NOMO-1 treated with dmso at 0.1 percent for 144 hours (cell line): ENCODE results near the gene CASP9.
A peak's percentile ranks its signal among the peaks of the same experiment; 100 is the strongest.
"Not testable (repeated sequence)": the region's sequence is repeated elsewhere in the genome, so short reads cannot be mapped to it uniquely, and the experiment has no call there.

ENCODE experiments used
- DNase-seq: peaks from one replicate; lab custom pipeline; 2025; ENCODE audit not compliant: unreplicated experiment; lab: John Stamatoyannopoulos, UW

CASP9 gene

DNA sequence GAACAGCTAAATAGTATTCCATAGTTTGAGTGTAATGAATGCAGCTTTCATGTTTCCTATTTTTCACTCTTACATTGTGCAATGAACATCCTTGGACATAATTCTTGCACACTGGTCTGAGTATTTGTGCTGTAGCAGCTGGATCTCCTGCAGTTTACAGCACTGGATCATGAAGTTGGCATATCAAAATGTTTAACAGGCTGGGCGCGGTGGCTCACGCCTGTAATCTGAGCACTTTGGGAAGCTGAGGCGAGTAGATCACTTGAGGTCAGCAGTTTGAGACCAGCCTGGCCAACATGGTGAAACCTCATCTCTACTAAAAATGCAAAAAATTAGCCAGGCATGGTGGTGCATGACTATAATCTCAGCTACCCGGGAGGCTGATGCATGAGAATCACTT lies 52.9 kb downstream of the CASP9 start:
- DNase-seq = not testable (repeated sequence)

DNA sequence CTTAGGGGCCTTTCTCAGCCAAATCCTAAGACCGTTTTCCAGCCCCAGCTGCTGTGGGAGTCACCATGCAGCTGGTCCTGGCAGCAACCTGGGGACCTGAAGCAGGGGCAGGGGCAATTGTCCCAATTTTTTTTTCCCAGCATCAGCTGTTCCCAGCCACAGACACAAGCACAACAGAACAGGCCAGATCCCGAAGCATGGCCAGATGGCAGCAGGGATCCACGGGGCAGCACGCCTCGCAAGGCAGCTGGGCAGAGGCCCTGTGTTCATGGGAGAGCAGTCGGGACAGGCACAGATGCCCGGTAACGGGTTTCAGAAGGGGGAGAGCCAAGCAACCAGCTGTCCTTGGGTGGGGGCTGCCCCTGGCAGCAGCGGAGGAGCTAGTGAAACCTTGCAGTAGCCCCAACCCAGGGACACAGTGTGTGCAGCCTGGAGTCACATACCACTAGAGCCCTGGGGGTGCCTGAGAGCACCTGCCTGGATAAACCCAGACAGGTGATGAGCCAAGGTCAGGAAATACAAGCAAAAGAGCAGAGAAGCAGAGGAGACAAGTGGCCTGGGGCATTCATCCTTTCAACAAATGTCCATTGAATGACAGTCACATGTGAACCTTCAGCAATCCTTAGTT lies 54.1 kb downstream of the CASP9 start:
- not testable (repeated sequence) for DNase-seq

DNA sequence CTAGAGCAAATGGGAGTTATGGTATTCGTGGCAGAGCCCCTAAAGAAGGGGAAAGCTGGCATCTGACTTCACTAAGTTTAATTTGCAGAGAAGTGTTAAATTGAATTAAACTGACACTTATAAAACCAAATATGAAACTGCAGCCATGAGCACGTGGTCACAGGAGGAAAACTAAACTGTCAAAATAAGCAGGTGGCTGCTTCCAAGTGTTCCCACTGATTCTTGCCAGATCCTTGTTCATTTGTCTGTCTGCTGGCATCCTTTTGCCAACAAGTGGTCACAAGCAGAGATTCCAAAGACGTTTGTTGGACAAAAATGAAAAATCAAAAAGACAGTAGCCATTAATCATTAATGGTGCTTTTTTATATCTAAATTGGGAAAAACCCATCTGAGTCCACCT lies 54.7 kb downstream of the CASP9 start:
- no peak for DNase-seq

DNA sequence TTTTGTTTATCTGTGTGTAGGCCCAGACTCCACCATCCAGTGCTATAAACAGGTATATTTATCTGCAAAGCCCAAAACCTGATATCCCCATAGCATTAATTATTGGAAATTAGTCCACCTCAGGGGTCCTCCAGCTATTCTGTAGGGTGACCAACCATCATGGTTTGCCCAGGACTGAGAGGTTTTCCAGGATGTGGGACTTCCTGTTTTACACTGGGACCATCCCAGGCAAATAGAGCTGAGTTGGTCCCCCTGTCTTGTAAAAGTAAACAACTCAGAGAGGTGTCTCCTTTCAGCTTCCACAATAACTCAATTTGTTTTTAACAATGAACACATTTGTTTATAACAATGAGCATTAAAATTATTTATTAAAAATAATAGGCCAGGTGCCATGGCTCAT lies 55.9 kb downstream of the CASP9 start:
- no peak for DNase-seq

DNA sequence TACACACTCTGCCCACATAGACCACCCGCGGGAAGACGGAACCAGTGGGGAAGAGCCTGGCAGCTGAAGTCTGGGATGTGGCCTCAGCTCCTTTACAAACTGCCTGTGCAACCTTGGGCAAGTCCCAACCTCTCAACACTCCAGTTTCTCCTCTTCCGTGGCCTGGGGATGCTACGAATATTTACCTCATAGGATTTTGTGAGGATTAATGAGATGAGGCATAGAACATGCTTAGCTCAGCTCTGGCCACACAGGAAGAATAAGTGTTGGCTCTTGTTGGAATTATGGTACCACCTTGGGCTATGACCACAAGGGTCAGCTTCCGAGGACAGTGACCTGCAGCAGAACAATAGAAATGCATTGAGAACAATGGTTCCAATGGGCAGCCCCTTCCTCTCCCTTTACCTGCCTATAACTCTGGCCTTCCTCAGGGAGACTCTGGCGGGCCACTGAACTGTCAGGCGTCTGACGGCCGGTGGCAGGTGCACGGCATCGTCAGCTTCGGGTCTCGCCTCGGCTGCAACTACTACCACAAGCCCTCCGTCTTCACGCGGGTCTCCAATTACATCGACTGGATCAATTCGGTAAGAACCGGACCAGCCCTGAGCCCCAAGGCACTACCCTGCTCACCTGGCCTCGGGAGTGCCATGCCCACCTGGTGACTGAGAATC lies 56.9 kb downstream of the CASP9 start:
- not testable (repeated sequence) for DNase-seq

DNA sequence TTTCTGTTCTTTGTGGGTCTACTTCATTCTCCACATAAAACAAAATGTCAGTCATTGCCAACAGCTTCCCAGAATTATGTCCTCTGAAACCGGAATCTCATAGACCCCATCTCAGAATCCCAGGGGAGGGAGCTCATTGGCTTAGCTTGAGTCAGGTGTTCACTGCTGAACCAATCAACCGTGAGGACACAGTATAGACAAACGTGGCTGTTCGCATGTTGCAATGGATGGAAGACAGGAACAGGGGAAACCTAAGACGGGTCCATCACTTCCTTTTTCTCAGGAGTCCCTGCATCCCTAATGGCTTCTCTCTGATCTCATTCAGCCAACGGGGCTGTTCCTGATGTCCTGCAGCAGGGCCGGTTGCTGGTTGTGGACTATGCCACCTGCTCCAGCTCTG lies 58.3 kb downstream of the CASP9 start:
- no peak for DNase-seq

DNA sequence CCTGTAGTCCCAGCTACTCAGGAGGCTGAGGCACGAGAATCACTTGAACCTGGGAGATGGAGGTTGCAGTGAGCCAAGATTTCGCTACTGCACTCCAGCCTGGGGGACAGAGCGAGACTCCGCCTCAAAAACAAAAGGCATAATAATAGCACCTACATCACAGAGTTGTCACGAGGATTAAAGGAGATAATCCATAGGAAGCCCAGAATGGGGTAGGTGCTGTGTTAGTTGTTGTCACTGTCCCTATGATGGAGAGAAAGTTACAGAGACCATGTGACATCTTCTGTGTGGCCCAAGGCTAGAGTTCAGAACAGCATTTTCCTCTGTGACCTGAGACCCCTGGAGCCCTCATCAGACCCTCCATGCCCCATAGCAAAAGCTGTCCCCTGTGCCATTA lies 60.1 kb downstream of the CASP9 start:
- DNase-seq = not testable (repeated sequence)

DNA sequence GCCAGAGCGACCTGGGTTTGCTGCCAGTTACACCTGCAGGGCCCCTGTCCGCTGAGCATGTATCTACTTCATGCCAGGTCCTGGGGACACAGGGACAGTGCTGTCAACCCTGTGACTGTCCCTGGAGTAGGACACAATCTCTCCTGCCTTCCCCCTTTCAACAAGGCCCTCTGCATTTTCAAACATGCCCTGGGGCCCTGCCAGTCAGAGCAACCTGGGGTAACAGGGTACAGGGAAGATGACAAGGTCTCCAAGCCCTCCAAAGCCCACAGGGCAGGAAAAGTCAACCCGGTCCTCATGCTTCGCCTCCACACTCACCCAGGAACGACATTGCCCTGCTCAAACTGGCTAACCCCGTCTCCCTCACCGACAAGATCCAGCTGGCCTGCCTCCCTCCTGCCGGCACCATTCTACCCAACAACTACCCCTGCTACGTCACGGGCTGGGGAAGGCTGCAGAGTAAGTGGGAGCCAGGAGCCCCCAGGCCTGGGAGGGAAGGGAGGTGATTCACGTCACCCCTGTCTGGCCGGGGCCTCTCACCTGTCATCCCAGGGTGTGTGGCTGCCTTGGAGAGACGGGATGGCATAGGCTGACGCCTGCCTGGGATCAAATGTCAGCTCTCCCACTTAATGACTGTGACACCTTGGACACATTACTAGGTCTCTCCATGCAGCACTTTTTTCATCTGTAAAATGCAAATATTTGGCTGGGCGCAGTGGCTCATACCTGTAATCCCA lies 60.8 kb downstream of the CASP9 start:
- not testable (repeated sequence) for DNase-seq

DNA sequence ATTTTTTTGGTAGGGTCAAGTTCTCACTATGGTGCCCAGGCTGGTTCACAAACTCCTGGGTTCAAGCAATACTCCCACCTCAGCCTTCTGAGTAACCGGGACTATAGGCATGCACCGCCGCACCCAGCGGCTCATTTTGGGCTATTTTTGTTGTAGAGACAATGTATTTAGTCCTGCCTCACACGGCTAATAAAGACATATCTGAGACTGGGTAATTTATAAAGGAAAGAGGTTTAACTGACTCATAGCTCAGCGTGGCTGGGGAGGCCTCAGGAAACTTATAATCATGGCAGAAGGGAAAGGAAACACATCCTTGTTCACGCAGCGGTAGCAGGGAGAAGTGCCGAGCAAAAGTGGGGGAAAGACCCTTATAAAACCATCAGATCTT lies 63.3 kb downstream of the CASP9 start:
- DNase-seq = no peak

DNA sequence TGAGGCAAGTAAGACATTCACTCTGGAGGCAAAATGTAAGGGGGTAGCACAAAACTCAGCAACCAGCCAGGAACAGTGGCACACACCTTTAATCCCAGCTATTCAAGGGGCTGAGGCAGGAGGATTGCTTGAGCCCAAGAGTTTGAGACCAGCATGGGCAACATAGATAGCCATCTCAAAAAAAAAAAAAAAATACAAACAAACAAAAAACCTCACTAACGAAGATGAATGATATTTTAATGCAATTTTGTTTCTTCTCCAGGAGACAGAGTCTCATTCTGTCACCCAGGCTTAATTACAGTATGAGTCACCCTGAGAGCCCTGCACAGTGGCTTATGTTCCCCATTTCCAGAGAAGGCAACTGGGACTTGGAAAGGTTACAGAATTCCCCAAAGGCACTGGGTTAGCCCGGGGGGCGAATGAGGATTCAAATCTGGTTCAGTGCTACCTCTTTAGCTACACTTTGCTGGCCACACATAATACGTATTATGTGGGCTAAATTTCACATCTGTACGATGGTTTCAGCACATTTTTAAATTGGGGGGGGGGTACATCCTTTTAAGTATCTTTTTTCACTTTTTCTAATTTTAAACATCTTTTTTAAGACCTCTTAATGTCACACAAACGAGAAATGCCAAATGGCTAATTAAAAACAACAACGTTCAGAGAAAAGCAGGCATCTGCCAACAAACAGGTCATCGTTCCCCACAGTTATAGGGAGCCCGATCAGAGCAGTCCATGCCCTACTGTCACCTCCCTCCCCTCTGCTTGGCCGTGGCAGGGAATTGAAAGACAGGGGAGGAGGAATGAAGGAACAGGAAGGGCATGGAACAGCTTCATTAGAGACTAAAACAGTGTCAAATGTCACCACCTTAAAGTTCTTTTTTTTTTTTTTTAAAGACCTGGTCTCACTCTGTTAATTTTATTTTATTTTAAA lies 64.0 kb downstream of the CASP9 start:
- no peak for DNase-seq

DNA sequence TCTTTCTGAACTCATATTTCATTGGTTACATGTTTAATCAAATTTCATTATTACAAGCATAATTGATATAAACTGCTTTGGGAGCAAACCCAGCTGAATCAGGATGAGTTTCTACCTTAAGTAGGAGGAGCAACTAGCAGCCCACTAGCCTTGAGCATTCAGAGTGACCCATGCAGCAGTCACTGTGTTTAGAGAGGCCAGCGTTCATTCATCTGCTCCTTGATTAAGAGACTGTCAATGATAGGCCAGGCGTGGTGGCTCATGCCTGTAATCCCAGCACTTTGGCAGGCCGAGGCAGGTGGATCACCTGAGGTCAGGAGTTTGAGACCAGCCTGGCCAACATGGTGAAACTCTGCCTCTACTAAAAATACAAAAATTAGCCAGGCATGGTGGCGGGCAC lies 65.6 kb downstream of the CASP9 start:
- DNase-seq = not testable (repeated sequence)

DNA sequence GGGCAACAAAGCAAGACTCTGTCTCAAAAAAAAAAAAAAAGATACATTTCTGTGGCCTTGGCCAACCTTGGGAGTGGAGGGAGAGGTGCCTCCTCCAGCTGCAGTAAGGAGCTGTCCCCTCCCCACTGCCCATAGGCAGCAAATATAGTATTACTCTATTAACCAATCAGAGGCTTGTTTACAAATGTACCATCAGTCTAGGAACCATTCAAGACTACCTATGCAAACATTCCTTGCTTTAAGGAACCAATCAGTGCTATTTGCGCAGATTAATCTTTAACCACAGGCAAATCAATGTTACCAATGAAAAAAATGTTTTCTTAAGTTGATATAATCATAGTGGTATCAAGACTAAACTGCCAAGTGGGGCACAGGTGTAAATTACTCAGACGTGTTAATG lies 66.4 kb downstream of the CASP9 start:
- DNase-seq = no peak

DNA sequence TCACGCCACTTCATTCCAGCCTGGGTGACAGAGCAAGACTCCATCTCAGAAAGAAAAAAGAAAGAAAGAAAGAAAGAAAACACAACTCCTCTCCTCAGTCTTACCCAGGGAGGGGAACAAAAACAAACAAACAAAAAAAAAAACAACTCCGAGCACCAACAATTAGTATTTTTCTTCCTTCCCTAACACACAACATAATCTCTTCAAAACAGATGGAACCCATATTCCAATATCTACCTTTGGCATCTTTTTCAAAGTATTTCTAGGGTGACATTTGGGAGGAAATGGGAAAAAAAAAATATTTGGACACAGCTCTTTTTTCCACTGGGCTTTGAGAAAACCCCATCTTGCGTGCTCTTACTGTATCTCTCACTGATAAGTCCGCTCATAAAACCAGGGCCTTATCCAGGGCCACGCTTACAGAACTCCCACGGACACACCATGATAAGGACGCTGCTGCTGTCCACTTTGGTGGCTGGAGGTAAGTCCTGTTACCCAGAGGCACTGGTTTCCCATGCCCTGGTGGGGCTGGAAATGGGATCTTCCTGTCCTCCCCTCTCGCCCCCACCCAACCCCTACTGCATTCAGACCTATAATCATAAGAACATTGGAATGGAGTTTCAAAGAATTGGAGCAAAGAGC lies 67.6 kb downstream of the CASP9 start, which contains the start of gene CELA2A:
Gene CELA2A, plus strand, starts transcription at position 420 of the 642 bp plus-strand sequence. Its CDS starts 22 bp downstream, at position 442.
- no peak for DNase-seq

DNA sequence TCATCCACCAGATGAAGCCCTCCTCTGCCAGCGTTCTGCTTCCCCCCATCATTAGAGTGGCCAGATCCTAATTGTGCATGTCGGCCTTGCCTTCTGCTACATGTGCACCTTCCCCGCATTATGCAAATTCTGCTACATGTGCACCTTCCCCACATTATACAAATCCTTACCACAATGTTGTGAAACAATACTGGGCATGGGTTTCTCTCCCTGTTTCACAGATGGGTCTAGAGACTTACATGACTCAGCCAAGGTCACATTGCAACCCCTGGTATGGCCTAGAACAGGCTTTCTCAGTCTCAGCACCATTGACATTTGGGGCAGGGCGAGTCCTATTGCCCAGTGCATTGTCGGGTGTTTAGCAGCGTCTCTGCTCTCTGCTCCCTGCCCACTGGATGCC lies 68.5 kb downstream of the CASP9 start:
- peak; percentile 40 for DNase-seq

DNA sequence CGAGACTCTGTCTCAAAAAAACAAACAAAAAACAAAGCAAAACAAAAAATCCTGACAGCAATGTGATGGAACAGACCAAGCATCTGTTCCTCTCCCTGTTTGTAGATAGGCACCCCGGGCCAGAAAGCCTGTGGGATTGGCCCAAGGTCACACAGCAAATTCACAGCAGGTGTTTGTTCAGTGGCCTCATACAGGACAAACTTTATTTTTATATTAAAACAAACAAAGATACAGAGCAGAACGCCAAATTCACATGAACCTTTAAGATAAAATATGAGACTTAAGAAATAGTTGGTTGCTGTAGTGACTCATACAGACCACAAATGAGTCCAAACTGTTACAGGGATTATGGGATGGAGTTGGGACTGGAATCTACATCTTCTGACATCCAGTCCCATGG lies 69.8 kb downstream of the CASP9 start:
- DNase-seq = no peak

DNA sequence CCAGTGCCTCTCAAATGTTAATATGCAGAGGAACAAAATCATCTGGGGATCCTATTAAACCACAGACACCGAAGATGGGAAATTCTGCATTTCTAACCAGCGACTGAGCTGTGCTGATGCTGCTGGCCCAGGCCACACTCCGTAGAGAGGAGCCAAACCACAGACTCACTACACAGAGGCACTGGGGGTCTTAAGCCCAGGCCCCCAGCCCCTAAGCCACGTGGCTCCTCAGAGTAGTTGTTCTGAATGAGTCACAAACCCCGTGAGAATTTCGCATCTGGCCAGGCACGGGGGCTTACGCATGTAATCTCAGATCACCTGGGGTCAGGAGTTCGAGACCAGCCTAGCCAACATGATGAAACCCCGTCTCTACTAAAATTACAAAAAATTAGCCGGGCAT lies 70.3 kb downstream of the CASP9 start:
- DNase-seq = no peak

DNA sequence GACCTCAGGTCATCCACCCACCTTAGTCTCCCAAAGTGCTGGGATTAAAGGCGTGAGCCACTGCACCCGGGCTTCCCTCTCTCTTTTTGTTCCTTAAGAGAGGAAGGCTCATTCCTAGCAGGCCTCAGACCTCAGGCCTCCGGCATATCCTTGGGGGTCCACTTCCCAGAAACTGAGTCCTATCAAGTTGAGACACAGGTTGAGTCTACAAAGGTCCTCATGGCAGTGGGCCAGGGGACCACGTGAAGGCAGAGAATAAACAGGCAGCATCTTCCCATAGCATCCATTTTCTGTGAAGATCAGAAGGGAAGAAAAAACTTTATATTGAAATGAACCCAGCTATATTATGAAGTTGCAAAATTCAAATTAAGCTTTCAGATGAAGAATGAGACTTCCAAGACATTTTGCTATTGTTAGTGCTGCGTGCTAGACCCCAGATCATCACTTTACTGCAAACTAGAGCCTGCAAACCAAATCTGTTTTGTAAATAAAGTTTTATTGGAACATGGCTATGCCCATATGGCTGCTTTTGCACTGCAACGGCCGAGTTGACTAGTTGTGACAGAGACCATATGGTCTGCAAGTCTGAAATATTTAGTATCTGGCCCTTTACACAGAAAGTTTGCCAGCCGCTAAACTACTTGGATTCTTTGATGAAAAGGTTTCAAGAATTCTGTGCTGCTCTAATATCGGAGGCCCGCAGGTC lies 71.0 kb downstream of the CASP9 start:
- no peak for DNase-seq

DNA sequence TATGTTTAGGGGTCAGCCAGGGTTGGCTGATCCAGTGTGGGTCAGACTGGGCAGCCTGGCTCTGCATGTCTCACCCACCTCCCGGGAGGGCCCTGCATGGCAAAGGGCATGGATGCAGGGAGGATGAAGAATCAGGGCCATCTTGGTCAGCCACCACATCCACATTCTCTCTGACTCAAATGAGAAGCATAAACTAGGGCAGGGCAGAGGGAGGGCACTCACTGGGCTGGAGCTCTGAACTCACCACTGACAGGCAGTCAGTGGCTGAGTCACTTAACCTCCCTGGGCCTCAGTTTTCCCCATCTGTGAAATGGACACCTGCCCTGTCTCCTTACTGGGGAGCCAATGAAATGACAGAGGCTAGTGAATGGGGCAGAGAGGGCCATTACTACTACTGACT lies 71.8 kb downstream of the CASP9 start:
- DNase-seq = no peak

DNA sequence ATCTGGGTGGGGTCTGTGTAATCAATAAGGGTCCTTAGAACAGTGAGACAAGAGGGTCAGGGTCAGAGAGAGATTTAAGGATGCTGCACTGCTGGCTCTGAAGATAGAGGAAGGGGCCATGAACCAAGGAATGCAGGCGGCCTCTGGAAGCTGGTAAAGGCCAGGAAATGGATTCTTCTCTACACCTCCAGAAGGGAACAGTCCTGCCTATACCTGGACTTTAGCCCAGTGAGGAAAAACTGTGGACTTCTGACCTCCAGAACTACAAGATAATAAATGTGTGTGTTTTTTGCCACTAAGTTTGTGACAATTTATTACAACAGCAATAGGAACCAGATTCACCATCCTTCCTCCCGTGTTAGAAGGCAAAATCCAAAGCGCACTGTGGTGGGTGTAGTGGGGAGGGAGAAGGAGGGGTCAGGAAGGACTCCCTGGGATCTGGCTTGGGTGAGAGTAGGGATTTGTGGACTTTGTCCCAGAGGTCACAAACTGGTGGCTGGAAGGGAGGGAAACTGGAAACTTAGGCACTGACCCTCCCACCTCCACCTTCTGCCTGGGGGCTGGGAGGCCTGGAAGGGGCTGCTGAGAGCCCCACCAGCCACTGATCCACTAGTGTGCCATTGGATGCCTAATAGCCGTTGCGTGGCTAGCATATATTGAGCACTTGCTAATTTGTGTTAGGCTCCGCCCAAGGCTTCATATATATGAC lies 72.8 kb downstream of the CASP9 start:
- DNase-seq = no peak
